Endodermal cell (in vitro differentiated cells): Measurements from ENCODE around the gene SERPING1. TPM values are rescaled to one million over a fixed set of nuclear protein-coding genes. Genes with fewer than 3 reads are reported as not detected.
A peak's percentile ranks its signal among the peaks of the same experiment; 100 is the strongest.

Source experiments
- DNase-seq: peaks from one replicate; pipeline ENCODE4 v3.0.0-alpha.2; 2017
- H3K27ac ChIP-seq: 2 replicates; pipeline ENCODE4 v1.5.1; 2013; ENCODE audit warnings: mild to moderate bottlenecking, low read depth, low read length, moderate library complexity
- H3K27me3 ChIP-seq: 2 replicates; pipeline ENCODE4 v1.6.1; 2013; ENCODE audit warnings: mild to moderate bottlenecking, low read length, moderate library complexity; ENCODE audit not compliant: insufficient read depth, control insufficient read depth, poor library complexity, severe bottlenecking
- H3K36me3 ChIP-seq: 2 replicates; pipeline ENCODE4 v1.7.0; 2013; ENCODE audit warnings: mild to moderate bottlenecking, low read length, moderate library complexity; ENCODE audit not compliant: control insufficient read depth, insufficient read depth
- H3K4me1 ChIP-seq: one replicate; pipeline ENCODE4 v1.7.0; 2013; ENCODE audit warnings: low read length; ENCODE audit not compliant: control insufficient read depth, insufficient read depth
- H3K4me3 ChIP-seq: 2 replicates; pipeline ENCODE4 v1.5.1; 2013; ENCODE audit warnings: mild to moderate bottlenecking, low read length, moderate library complexity
- H3K9ac ChIP-seq: 2 replicates; pipeline ENCODE4 v1.6.1; 2013; ENCODE audit warnings: mild to moderate bottlenecking, low read length, moderate library complexity; ENCODE audit not compliant: poor library complexity, severe bottlenecking; ENCODE audit errors: extremely low read depth
- H3K9me3 ChIP-seq: 2 replicates; pipeline ENCODE4 v1.6.1; 2013; ENCODE audit warnings: mild to moderate bottlenecking, low read length, moderate library complexity; ENCODE audit not compliant: control insufficient read depth
- H3K27ac Mint-ChIP-seq: 2 replicates; pipeline ENCODE4 v1.8.0; 2020; ENCODE audit warnings: mixed read lengths
- H3K27me3 Mint-ChIP-seq: 2 replicates; pipeline ENCODE4 v1.8.0; 2021; ENCODE audit warnings: mild to moderate bottlenecking, mixed read lengths; ENCODE audit not compliant: insufficient read depth
- H3K36me3 Mint-ChIP-seq: 2 replicates; pipeline ENCODE4 v1.8.0; 2020; ENCODE audit warnings: low read depth, mixed read lengths
- H3K4me1 Mint-ChIP-seq: 2 replicates; pipeline ENCODE4 v1.8.0; 2020; ENCODE audit warnings: mixed read lengths
- H3K4me3 Mint-ChIP-seq: 2 replicates; pipeline ENCODE4 v1.8.0; 2020; ENCODE audit warnings: mild to moderate bottlenecking, moderate library complexity, mixed read lengths
- H3K9me3 Mint-ChIP-seq: 2 replicates; pipeline ENCODE4 v1.8.0; 2020; ENCODE audit warnings: mild to moderate bottlenecking, mixed read lengths
- whole genome bisulfite sequencing, 2 experiments: methylation state at CpG; one replicate each; pipeline versions ENCODE4 v1.1.5 to v1.1.7; 2013; ENCODE audit warnings: missing lambda C conversion rate in 2 of 2, mixed read lengths in 1 of 2; ENCODE audit not compliant: insufficient coverage in 1 of 2, insufficient read length in 1 of 2; 5-methylcytosine and 5-hydroxymethylcytosine counted together
- total RNA-seq, 2 donors: library from RNA; stranded (reverse); fragmentation: NEBNext Ultra II Directional in 1 of 2; extraction: Animal tissue kit (Norgen Biotek cat#: 25700) in 1 of 2; gene quantifications; 2 replicates in 1 of 2; 3 replicates in 1 of 2; pipeline ENCODE4 v1.2.1, GENCODE V29; 2021
- TF ChIP-seq, protein P1 (sequence below): fragments of 200-600 bp; sonication (generic); conservative IDR thresholded peaks from 2 replicates; pipeline ENCODE4 v1.5.0; 2021; ENCODE audit warnings: antibody characterized with exemption, mild to moderate bottlenecking

SERPING1 gene
- total RNA-seq, 2 donors from 2014 or later = 67.8 to 73.5 TPM

DNA sequence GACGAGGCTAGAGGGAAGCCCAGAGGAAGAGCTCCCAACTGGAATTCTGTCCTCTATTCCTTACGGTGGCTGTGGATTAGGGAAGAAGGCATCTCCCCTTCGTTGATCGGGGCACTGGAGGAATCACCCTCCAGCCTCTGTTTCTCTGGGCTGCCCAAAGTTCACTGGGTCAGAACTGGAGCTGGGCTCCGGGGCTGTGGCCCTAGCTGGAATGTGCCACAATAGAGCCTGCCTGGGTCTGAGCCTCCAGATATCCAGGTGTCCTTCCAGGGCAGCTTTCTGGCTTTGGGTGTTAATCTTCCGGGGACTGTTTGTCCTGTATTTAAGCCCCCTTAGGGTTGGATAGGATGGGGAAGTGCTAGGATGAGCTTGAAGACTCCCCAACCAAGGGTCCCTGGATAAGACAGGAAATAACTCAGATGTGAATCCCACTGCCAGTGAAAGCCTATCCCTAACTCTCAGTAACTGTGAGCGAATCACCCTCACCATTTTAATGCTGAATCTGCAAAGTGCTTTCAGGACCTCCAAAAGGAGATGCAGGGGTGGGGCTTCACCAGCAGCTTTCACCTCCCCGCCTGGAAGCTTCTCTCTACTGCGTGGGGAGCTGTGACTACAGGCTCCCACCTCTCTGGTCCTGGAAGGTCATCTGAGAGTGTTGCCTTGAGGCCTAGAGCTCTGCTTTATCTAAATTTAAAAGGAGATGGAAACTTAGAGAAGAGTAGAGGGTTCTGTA is 42.7 kb downstream of the SERPING1 start:
- Mint-ChIP-seq H3K9me3 (no peaks in the 10 kb centered on the region), H3K4me1 (peaks cover 39% of the 10 kb centered on the region), H3K4me3 (peak overlapping the region; percentile 100), H3K27me3 (no peaks in the 10 kb centered on the region), H3K27ac (peak overlapping the region; percentile 98), H3K36me3 (peaks cover 39% of the 10 kb centered on the region)
- Histone ChIP-seq H3K27ac (peak overlapping the region; percentile 99), H3K9ac (peak overlapping the region; percentile 99), H3K9me3 (no peaks in the 10 kb centered on the region), H3K4me3 (peak overlapping the region; percentile 91), H3K27me3 (no peaks in the 10 kb centered on the region), H3K4me1 (peaks cover 9% of the 10 kb centered on the region), H3K36me3 (peaks cover 38% of the 10 kb centered on the region)
- 0 to 14% methylated on average over 3 to 9 of the region's 9 CpGs for WGBS, 2 experiments
- TF ChIP-seq, protein P1, sequence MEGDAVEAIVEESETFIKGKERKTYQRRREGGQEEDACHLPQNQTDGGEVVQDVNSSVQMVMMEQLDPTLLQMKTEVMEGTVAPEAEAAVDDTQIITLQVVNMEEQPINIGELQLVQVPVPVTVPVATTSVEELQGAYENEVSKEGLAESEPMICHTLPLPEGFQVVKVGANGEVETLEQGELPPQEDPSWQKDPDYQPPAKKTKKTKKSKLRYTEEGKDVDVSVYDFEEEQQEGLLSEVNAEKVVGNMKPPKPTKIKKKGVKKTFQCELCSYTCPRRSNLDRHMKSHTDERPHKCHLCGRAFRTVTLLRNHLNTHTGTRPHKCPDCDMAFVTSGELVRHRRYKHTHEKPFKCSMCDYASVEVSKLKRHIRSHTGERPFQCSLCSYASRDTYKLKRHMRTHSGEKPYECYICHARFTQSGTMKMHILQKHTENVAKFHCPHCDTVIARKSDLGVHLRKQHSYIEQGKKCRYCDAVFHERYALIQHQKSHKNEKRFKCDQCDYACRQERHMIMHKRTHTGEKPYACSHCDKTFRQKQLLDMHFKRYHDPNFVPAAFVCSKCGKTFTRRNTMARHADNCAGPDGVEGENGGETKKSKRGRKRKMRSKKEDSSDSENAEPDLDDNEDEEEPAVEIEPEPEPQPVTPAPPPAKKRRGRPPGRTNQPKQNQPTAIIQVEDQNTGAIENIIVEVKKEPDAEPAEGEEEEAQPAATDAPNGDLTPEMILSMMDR = no peak
- DNase-seq = peak; percentile 52

DNA sequence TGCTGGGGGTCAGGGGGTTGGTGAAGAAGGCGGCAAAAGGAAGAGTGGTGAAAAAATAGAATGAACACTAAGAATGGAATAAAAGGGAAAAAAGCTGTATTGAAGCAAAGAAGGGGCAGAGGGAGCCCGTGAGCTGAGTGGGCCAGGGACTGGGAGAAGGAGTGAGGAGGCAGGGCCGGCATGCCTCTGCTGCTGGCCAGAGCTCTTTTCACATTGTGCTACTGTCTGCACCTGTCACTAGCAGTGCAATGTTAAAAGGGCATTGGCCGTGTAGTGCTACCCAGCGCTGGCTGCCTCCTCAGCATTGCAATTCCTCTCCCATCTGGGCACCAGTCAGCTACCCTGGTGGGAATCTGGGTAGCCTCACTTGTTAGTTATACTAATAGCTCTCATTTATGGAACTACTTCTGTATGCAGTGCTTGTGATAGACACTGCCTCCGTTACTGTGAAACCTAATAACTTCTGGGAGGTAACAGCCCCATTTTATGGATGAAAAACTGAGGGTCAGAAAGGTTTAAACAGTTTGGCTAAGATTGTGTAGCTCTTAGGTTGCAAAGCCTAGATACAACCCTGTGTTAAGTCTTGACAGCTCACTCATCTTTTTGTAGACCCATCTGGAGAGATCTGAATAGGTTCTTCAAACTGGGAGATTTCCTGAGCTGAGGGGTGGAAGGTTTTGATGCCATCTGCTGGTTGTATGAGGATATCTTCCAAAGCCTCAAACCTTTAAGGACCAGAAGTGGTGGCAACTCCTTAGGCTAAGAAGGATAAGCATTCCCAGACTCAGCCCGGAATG is 43.7 kb downstream of the SERPING1 start:
- H3K36me3 Mint-ChIP-seq = peaks cover 40% of the 10 kb centered on the region
- H3K27ac ChIP-seq = peak overlapping the region; percentile 33
- 57 to 66% methylated on average over 7 of the region's 7 CpGs for WGBS, 2 experiments
- H3K27ac Mint-ChIP-seq = peak overlapping the region; percentile 98
- peaks cover 19% of the 10 kb centered on the region for H3K4me1 ChIP-seq
- H3K4me3 ChIP-seq = peak overlapping the region; percentile 91
- H3K27me3 ChIP-seq = no peaks in the 10 kb centered on the region
- H3K36me3 ChIP-seq = peaks cover 46% of the 10 kb centered on the region
- H3K9me3 Mint-ChIP-seq = no peaks in the 10 kb centered on the region
- TF ChIP-seq, protein P1 = peak; percentile 70
- H3K27me3 Mint-ChIP-seq = no peaks in the 10 kb centered on the region
- no peaks in the 10 kb centered on the region for H3K9me3 ChIP-seq
- peak; percentile 72 for DNase-seq
- H3K4me1 Mint-ChIP-seq = peaks cover 47% of the 10 kb centered on the region
- H3K9ac ChIP-seq = no peak overlapping the region
- peak overlapping the region; percentile 100 for H3K4me3 Mint-ChIP-seq

DNA sequence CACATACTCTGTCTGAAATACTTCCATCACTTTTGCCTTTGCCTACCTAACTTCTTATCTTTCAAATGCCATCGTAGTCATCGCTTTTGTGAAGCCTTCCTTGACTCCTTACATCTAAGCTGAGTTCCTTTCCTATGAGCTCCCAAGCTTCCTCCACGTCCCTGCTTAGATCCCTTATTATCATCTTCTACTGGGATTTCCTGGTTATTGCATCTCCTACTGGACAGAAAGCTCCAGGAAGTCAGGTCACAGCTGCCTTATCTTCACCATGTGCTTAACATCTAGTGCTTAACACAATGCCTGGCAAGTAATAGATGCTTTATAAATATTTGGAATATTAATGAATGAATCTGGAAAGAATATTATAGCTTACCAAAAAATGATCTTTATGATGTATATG is 46.3 kb downstream of the SERPING1 start:
- H3K36me3 Mint-ChIP-seq = peaks cover 40% of the 10 kb centered on the region
- 87 to 91% methylated on average over 3 of the region's 3 CpGs for WGBS, 2 experiments
- H3K9me3 Mint-ChIP-seq = no peaks in the 10 kb centered on the region
- Histone ChIP-seq H3K9me3 (no peaks in the 10 kb centered on the region), H3K36me3 (peaks cover 46% of the 10 kb centered on the region), H3K4me3 (no peak overlapping the region), H3K27me3 (no peaks in the 10 kb centered on the region), H3K27ac (no peak overlapping the region), H3K9ac (no peak overlapping the region), H3K4me1 (peaks cover 43% of the 10 kb centered on the region)
- H3K4me1 Mint-ChIP-seq = peaks cover 66% of the 10 kb centered on the region
- TF ChIP-seq, protein P1 = peak; percentile 19
- no peak overlapping the region for H3K4me3 Mint-ChIP-seq
- no peaks in the 10 kb centered on the region for H3K27me3 Mint-ChIP-seq
- peak overlapping the region; percentile 56 for H3K27ac Mint-ChIP-seq
- no peak for DNase-seq
